ENCODE measurements around the gene MAN2A2.

- TF ChIP-seq CHD1 (IDR thresholded peaks at IDR 0.05; ENCODE audit: low read depth, low read length), result no peak
- TF ChIP-seq EZH2 (IDR thresholded peaks at IDR 0.05; ENCODE audit: low read depth, low read length, severe bottlenecking), result no peak
- no peak for TF ChIP-seq CREB1 (IDR thresholded peaks at IDR 0.05)
- TF ChIP-seq NRF1 (IDR thresholded peaks at IDR 0.05; ENCODE audit: low read depth, low read length), result no peak
- no peak for TF ChIP-seq CTCF (IDR thresholded peaks at IDR 0.05; ENCODE audit: control extremely low read depth in 1 of 3, insufficient read depth in 1 of 3, low read depth in 1 of 3, low read length in 3 of 3)
- TF ChIP-seq RNF2 (IDR thresholded peaks at IDR 0.05; ENCODE audit: borderline replicate concordance, low read depth, low read length, missing control alignments, poor library complexity, severe bottlenecking), result no peak
- TF ChIP-seq EP300 (IDR thresholded peaks at IDR 0.05; ENCODE audit: borderline replicate concordance in 1 of 2, low read depth in 2 of 2, low read length in 2 of 2), result no peak
- no peak for TF ChIP-seq NANOG (IDR thresholded peaks at IDR 0.05; ENCODE audit: insufficient read depth, low read depth, low read length, poor library complexity, severe bottlenecking)
- no peak for TF ChIP-seq TEAD4 (IDR thresholded peaks at IDR 0.05; ENCODE audit: low read depth, low read length)
- no peak for TF ChIP-seq SUZ12 (IDR thresholded peaks at IDR 0.05; ENCODE audit: low read length)
- no peak for TF ChIP-seq POLR2A (IDR thresholded peaks at IDR 0.05; ENCODE audit: control extremely low read depth in 1 of 2, low read depth in 2 of 2, low read length in 2 of 2)
- TF ChIP-seq KDM5A (IDR thresholded peaks at IDR 0.05; ENCODE audit: low read length), result no peak
- TF ChIP-seq SP1 (IDR thresholded peaks at IDR 0.05; ENCODE audit: low read depth, low read length), result no peak
- no peak for TF ChIP-seq POLR2AphosphoS5 (IDR thresholded peaks at IDR 0.05; ENCODE audit: low read depth, low read length)
Measured at GRCh38 chr15:90936823-90937222, 33.7 kb downstream of the MAN2A2 start.
